Measurements from ENCODE around the gene MTRF1.
"Not testable (repeated sequence)": the region's sequence is repeated elsewhere in the genome, so short reads cannot be mapped to it uniquely, and the experiment has no call there.

The MTRF1 gene

GRCh38 chr13:41263261-41263971 is at the start of gene MTRF1:
Gene MTRF1, minus strand, starts transcription at chr13:41263576. Its CDS starts 2,669 bp downstream, at chr13:41260907.
- peak; percentile 90 for DNase-seq

GRCh38 chr13:41313117-41313516 is 49.7 kb upstream of the MTRF1 start:
- no peak for DNase-seq

GRCh38 chr13:41312176-41312500 is 48.8 kb upstream of the MTRF1 start:
- peak; percentile 60 for DNase-seq

GRCh38 chr13:41311406-41312175 is 48.2 kb upstream of the MTRF1 start:
- DNase-seq = peak; percentile 52

GRCh38 chr13:41310963-41311405 is 47.6 kb upstream of the MTRF1 start, which contains the start of gene NAA16:
Gene NAA16, plus strand, starts transcription at chr13:41311267. Its CDS starts 262 bp downstream, at chr13:41311529.
- DNase-seq = peak; percentile 96

GRCh38 chr13:41307884-41308640 is 44.7 kb upstream of the MTRF1 start:
- no peak for DNase-seq

- DNase-seq = no peak
Observed at GRCh38 chr13:41306271-41307145, 43.1 kb upstream of the MTRF1 start.

GRCh38 chr13:41304551-41304950 is 41.2 kb upstream of the MTRF1 start:
- no peak for DNase-seq

- DNase-seq = no peak
Observed at GRCh38 chr13:41302743-41303142, 39.4 kb upstream of the MTRF1 start.

GRCh38 chr13:41299316-41300094 is 36.1 kb upstream of the MTRF1 start:
- DNase-seq = no peak

GRCh38 chr13:41296879-41297646 is 33.7 kb upstream of the MTRF1 start:
- DNase-seq = no peak

GRCh38 chr13:41295973-41296372 is 32.6 kb upstream of the MTRF1 start:
- no peak for DNase-seq

- DNase-seq = no peak
Observed at GRCh38 chr13:41294914-41295313, 31.5 kb upstream of the MTRF1 start.

GRCh38 chr13:41293272-41293671 is 29.9 kb upstream of the MTRF1 start:
- no peak for DNase-seq

GRCh38 chr13:41291246-41291645 is 27.9 kb upstream of the MTRF1 start:
- no peak for DNase-seq

- no peak for DNase-seq
Observed at GRCh38 chr13:41289463-41289881, 26.1 kb upstream of the MTRF1 start.

- no peak for DNase-seq
Observed at GRCh38 chr13:41286370-41286769, 23.0 kb upstream of the MTRF1 start.

GRCh38 chr13:41284512-41285288 is 21.3 kb upstream of the MTRF1 start:
- DNase-seq = no peak

- DNase-seq = no peak
Observed at GRCh38 chr13:41282129-41282571, 18.8 kb upstream of the MTRF1 start.

GRCh38 chr13:41279156-41279555 is 15.8 kb upstream of the MTRF1 start:
- DNase-seq = not testable (repeated sequence)

All from femur (tissue), 1 donor.